Inferior parietal cortex (tissue), 1 donor: ENCODE data around the gene NAA10.
A peak's percentile ranks its signal among the peaks of the same experiment; 100 is the strongest.

Experiments
- DNase-seq: peaks from one replicate; pipeline ENCODE4 v3.0.0-alpha.2; 2016; ENCODE audit errors: extremely low spot score

The NAA10 gene

DNA sequence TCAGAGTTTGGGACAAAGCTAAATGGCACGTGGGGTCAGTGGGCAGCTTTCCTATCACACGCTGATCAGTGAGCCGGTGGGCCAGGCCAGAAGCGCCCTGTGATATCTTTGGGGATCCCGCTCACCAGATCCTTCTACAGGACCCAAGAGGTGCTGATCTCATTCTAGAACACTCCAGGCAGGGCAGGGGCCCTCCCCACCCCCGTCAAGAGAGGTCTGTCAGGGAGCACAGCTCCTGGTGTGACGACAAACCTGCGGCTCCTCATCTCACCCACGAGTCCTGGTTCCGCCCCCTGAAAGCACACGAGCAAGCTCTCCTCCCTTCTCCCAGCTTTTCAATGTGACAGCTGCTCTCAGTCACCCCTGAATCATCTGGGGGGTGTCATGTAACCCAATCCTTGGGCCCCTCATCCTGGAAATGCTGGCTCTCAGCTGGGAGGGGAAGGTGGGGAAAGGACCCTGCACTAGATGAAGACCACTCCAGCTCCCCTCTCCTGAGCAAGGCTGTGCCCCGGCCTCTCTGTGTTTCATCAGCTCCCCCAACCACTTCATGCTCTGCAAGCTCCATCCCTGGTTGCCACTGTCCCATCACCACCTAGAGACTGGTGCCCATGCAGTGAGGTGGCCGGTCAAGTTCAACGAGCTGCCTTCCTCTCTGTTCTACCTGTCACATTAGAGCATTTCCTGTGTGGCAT lies 32.2 kb upstream of the NAA10 start:
- no peak for DNase-seq

DNA sequence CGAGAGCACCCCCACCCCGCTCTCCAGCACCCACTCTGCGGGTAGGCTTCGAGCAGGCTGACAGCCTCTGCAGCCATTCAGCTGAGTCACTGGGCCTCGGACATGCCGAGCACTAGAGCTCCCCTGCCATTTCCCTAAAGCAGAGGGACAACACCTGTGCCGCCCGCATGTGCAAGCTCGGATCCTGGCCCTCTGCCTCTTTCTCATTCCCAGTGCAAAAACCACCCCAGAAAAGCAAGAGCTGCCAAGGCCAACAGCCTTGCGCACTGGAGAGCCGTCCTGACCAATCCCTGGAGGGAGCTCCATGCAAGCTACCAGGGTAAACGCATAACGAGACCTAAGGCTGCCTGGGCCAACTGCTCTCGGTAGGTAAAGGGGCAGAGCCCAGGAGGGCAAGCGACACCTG lies 31.4 kb upstream of the NAA10 start:
- DNase-seq = no peak

DNA sequence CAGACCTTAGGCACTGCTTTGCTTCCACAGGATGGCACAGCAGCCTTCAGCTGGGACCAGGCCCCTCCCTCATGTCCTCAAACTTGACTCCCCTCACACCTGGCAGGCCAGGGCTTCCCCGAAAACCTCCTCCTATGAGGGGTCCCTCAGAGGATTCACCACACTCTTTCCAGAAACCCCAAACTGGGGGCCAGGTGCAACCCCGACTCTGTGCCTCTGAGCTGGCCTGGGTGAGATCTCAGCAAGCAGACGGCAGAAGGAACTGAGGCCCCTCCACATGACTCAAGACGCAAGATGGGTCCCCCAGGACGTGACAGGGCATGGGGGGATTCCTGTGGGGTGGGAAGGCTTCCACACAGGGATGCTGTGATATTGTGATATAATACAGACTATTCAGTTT lies 30.6 kb upstream of the NAA10 start:
- DNase-seq = no peak

DNA sequence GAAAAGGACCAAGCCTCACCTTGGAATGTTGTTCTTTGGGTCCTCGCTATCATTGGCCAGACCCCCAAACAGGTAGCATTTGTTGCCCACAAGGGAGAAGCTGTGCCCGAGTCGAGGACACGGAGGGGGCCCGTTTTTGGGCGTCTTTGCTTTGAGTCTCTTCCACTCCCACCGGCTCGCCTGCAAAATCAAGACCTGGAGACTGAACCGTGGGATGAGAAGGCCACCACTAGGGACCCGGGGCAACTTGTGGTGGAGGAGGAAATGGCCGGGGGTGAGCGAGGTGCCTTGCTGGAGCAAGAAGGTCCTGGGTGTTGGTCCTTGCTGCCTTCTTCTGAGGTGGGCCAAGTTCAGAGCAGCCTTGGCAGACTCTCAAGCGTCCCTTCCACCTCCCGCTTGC lies 29.3 kb upstream of the NAA10 start:
- no peak for DNase-seq

DNA sequence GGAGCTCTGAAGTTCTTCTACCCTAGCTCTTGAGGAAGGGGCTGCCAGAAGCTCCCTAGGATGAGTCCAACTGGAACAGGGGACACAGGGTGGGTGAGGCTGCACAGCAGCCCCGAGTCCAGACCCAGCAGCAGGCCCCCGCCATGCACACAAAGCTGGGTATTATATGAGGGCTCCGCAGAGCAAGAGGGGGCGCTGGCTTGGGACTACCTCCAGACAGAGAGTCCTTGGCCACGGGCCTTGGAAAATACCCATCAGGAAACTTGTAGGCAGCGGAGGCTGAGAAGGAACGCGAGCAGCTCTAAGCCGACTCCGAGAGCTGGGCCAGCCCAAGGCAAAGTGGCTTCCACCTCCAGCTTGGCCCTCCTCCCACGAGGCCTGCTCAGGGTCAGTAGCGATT lies 28.7 kb upstream of the NAA10 start:
- no peak for DNase-seq

DNA sequence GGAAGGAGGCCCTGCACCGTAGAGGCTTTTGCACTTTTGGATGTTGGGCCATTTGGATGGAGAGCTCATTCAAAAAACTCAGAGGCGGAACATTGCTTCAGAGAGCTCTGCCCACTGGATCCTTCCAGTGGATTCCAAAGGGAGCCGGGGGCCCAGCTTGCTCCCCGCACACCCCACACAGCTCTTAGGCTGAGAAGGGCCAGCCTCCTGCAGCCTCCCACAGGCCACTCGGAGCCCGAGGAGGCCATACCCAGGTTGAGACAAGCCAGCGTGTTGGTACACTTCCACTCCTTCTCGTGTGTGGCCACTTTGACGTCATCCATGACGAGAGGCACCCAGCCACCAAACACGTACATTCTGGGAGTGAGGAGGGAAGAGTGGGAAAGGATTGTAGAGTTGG lies 26.5 kb upstream of the NAA10 start:
- DNase-seq = no peak

DNA sequence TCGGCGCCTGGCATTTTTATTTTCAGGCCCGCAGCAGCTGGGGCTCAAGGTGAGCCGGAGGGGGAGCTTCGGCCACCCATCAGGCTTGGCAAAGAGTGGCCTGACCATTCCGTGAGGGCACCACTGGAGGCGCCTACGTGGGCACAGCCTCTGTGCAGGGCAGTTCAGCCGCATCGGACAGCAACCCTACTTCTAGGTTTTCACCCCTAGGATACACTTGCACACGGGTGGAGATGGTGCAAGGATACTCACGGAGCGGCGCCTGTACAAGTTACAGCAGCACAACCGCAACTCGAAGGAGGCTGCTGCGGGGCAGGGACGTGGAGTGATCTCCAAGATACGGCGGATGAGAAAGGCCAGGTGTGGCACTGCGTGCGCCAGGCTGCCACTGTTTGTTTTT lies 25.9 kb upstream of the NAA10 start:
- no peak for DNase-seq

DNA sequence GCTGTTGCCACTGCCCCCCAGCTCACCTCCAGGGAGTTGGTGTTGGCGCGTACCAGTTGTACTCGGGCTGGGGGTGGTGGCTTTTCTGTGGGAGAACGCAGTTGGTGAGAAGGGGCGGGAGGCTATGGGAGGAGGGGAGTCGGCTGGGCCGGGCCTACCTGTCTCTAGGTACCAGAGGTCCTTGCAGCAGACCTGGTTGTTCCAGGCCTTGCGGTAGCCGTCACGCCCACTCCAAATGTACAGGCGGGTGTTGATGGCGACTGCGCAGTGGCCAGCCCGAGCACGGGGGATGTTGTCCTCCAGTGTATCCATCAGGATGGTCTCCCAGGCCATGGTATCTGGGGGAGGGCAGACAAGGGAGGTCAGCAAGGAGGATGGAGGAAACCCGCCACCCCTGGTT lies 25.2 kb upstream of the NAA10 start:
- no peak for DNase-seq

DNA sequence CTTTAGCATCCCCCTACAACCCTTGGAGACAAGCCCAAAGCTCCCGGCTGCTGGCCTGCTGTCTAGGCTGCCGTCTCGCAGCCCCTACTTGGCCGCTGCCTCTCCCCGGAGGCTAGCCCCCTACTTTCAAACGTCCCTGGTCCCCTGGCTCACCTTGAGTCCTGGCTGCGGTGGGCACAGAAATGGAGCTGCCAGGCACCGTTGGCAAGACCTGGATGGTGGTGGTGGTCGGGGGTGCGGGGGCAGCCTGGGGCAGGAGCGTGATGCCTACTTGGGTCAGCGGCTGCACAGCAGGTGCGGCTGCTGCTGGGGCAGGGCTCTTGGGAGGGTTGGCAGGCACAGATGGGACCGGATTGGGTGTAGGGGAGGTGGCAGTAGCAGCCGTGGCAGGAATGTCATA lies 24.8 kb upstream of the NAA10 start:
- DNase-seq = no peak

DNA sequence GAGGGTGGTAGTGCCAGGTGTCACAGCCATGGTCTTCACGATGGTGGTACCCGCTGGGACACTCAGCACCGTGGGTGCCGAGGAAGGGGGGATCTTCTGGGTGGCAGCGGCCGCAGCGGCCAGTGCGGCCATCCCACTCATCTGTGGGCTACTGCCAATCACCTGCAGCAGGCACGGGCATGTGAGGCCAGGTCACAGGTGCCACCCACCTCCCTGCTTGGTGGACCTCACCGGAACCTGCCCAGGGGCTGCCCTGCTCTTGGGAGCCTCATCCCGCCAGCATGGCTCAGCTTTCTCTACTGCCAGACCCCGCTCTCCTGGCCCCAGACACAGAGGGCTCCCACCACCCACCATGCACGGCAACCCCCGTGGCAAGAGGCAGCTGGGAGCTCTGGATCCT lies 23.8 kb upstream of the NAA10 start:
- no peak for DNase-seq

DNA sequence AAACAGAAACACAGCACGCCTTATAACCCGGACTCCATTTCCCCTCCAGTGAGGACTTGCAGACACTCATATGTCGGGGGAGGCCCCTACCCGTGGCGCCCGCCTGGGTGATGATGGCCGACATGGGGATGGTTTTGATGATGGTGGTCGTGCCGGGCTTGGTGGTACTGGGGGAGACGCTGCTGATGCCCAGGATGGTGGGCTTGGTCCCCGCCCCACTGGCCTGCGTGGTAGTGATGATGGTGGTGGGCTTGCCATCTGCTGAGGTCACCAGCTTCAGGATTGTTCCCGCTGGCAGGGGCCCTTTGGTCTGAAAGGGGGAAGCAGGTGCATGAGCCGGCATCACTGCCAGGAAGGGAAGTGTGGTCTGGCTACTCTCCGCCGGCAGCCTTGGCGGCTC lies 22.4 kb upstream of the NAA10 start:
- DNase-seq = no peak

DNA sequence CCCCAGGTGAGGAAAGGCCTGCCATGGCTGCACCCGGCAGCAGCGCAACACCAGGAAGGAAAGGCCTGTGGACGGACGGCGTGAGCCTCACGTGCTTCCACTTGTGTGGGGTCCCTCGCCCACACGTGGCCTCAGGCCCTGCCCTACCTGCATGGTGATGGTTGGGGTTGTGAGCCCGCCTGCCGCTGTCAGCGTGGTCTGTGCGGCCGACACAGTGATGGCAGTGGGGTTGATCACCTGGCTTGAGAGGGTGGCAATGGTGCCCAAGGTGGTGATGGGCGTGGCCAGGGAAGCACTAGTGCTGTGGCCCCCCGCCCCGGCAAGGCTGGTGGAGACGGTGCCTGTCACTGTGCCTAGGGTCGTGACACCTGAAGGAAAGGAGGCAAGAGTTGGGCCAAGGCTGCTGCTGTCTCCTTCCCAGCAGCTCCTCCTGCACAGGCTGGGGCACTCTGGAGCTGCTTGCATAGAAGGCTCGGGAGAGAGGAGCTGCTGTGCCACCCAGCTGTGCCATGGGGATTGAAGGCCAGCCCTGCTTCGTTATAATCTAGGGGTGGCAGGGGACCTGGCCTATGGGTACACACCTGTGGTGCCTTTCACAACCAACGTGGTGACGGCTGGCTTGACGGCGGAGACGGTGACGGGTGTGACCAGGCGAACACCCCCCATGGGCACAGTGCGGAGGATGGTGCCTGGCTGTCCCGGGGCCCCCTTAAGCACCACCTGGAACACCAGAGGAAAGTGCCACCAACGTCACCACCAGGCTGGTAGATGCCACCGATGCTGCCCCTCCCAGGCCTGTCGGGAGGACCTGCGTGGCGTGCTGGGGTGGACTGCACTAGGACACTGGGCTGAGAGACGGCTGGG lies 21.4 kb upstream of the NAA10 start:
- DNase-seq = no peak

DNA sequence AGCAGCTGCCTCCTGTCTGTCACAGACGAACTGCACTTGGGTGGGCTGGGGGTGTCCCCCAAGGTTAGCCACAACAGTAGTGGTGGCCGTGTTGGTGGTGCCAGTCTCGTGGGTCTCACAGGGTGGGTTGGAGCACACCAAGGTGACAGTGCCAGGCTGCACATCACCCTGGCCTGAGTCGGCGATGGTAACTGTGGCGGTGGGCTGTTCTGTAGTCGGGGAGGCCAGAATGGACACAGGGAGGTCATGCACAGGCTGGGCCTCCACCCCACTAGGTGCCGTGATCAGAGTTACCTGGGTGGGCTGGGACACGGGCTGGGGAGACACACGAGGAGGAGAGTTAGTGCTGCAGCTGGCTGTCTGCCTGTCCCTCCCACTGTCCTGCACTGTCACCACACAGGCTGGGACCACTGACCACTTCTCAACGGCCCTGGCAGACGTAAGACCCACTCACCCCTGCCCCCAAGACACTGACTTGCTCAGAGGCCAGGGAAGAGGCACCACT lies 20.4 kb upstream of the NAA10 start:
- no peak for DNase-seq

DNA sequence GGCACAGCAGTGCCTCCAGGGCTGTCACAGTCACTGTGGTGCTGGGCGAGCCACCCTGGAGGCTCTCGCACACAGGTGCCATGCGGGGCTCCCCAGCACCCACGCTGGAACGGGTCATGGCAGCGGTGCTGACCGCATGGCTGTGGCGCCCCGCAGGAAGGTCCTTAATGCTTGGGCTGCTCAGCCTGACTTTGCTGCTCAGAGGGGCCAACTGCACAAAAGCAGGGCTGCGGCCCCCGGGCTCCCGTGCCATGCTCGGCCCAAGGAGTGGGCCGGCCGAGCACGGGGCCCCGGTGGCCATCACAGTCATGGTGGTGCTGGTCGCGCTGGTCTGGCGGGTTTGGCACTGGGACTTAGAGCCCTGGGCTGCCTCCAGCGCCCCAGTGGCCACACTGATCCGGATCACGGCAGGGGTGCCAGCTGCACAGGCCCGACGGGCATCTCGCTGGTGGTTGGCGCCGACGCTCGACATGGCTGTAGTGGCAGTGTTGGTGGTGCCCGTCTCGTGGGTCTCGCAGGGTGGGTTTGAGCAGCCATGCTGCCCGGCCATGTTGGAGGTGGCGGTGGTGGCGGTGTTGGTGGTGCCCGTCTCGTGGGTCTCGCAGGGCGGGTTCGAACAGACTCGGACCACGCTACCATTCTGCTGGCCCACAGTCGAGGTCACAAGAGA lies 19.9 kb upstream of the NAA10 start:
- no peak for DNase-seq

DNA sequence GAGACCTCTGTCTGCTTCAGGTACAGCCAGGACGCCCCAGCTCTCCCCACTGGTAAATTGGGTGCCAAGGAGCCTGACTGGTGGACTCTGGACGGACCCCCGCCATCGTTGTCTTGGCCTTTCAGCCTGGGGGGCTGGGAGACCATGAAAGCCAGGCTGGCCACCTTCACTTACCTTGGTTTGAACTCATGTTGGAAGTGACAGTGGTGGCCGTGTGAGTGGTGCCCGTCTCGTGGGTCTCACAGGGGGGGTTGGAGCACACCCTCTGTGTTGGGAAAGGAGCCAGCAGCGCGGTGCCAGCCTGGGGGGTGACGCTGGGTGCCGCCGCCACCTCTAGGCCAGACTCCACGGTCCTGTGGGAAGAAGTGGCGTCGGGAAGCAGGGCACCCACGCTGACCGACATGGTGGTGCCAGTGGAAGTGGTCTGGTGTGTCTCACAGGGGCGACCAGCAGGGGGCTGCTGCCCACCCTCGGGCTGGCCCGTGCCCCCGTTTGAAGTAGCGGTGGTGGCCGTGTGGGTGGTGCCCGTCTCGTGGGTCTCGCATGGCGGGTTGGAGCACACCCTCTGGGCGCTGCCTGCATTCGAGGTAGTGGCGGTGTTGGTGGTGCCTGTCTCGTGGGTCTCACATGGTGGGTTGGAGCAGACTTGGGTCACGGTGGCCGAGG lies 19.2 kb upstream of the NAA10 start:
- no peak for DNase-seq

DNA sequence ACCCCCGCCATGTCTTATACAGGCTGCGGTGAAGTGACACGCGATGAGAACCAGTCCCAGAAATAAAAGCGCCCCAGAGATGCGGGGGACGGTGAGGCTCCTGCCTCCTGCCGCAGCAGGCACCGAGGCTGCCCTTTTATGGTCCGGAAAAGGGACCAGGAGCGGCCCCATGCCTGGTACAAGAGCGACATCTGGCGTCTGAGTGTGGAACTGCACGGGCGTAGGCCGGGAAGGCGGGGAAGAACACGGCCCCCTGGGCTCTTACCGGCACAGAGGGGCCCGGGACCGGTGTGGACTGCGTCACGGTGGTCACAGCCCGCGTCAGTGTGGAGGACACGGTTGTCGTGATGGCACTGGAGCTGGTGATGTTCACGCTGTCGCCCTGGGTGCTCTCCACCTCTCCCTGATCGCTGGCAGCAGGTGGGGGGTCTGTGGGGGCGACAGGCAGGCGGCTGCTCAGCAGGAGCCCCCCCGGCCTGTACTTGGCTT lies 18.5 kb upstream of the NAA10 start:
- DNase-seq = peak; percentile 69

DNA sequence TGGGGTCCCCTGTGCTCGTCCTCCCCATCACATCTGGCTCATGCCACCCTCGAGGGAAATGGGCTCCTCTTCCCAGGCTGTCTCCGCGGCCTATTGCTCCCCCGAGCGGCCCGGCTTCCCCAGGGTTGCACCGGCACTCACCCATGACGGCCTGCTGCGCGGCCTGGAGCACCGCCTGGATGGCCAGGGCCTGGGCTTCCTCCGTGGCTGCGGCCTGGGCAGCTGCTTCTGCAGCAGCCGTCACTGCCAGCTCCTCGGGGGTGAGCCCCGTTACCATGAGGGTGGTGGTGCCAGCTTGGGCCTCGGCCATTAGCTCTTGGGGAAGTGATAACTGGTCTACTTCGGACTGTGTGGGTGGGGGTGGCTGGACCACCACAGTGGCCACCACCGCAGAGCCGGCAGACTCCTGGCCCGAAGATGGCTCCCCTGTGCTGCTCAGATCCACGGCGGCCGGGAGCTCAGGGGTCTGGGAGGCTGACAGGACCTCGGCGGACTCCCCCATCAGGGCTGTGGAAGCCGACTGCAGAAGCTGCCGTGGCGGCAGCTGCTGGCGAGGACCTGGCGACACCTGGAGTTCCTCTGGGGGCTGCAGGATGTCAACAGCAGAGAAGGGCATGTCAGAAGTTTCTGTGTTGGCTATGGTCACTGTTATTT lies 17.7 kb upstream of the NAA10 start:
- DNase-seq = no peak

DNA sequence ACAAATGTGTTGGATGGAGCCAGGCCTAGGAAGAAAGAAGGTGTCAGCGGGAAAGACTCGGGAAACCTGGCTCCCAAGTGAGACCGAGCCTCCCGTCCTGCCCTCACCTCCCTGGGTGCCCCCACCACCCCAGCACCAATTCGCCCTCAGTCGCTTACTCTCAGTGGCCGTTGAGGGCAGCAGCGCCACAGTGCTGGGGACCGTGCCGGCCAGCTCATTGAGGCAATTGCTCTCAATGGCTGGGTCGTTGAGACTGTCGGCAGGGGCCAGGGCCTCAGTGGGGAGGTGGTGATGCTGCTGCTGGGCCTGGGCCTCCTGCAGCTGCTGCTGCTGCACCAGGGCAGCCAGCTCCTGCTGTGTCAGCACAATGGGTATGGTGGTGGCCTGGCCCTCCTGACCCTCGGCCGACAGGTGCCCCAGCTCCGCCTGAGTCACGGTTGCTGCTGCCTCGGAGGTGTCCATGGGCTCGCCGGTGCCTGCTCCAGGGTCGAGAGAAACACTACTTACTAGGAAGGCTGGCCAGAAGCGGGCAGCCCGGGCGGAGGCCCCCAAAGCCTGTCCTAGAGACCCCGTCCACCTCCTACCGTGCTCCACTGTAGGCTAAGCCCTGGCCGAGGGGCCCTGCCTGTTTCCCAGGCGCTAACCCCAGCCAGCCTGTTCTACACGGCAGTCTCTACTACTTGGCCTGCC lies 17.0 kb upstream of the NAA10 start:
- no peak for DNase-seq

DNA sequence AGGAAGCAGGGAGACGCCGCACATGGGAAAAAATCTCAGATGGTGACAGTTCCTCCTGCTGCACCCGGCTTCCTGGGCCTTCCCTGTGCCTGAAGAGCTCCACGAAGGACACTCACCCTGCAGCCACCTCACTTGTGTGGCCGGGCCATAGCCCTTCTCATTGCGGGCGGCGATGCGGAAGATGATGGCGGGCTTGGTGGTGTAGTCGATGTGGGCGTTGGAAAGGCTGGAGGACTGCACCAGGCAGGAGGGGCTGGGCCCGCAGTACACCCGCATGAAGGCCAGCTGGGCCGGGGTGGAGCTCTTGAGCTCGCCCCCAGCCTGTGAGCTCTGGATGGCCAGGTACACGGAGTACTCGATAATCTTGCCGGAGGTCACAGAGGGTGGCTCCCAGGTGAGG lies 15.3 kb upstream of the NAA10 start:
- no peak for DNase-seq

DNA sequence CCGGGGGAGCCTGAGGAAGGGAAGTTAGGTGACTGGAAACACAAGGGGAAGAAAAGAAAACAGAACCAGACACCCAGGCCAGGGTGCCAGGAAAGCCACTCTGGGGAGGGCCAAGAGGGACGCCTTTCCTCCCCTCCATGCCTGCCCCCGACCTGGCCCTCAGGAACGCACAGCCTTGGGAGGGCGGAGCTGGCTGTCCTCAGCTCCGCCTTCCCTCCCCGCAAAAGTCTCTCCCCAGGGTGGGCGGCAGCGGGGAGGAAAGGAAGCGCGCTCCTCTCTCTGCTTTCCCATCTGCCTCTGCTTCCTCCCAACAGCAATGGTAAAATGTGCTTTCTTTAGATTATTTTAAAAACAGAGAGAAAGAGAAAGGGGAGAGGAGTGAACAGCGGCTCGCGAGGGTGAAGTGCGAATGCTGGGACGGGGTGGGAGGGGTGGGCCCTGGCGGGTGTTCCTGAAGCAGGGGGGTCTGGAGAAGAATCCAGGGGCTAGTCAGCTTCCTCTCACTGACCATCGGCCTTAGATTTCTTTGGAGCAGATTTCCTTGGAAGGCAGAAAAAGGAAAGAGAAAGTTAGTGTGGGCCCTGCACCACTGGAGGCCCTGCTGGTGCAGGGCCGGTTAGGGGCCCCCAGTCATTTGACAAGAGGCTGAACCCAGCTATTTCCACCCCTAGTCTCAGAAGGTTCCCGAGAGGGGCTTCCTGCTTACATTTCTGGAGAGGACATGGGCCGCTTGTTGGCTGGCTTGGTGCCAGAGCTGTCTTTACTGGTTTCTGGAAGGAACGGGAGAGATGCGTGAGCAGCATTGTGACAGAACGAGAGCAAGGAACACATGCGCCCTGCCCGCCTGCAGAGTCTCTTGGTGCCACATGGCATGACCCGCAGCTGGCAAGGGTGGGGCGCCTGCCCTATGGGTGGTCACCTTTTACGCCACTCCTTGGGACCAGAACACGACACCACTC lies 14.3 kb upstream of the NAA10 start:
- DNase-seq = no peak
